Activated naive CD4-positive, alpha-beta T cell (primary cell): Measurements from ENCODE around the gene PAFAH2.
A peak's percentile ranks its signal among the peaks of the same experiment; 100 is the strongest.
"Not testable (repeated sequence)": the region's sequence is repeated elsewhere in the genome, so short reads cannot be mapped to it uniquely, and the experiment has no call there.

Source experiments
- DNase-seq, 4 experiments: peaks; one replicate each; lab custom pipeline; 2025; lab: John Stamatoyannopoulos, UW

Gene PAFAH2

DNA sequence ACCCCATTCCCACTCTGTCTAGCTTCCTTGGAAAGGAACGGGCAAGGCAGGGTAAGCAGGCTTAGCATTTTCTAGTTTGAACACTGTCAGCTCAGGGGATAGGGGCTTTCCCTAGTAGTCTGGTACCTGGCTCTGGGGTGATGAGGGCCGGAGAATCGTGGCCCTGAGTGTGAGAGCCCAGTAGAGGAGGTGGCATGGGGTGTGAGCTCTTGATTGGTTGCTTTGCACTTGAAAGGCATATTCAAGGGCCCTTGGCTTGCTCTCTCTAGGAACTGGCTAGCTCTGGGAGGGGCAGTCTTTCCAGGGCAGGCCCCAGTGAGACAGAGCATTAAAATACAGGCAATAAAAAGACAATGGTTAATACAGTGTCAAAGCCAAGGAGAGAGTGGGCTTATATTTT lies 13.0 kb upstream of the PAFAH2 start:
- DNase-seq, result no peak

DNA sequence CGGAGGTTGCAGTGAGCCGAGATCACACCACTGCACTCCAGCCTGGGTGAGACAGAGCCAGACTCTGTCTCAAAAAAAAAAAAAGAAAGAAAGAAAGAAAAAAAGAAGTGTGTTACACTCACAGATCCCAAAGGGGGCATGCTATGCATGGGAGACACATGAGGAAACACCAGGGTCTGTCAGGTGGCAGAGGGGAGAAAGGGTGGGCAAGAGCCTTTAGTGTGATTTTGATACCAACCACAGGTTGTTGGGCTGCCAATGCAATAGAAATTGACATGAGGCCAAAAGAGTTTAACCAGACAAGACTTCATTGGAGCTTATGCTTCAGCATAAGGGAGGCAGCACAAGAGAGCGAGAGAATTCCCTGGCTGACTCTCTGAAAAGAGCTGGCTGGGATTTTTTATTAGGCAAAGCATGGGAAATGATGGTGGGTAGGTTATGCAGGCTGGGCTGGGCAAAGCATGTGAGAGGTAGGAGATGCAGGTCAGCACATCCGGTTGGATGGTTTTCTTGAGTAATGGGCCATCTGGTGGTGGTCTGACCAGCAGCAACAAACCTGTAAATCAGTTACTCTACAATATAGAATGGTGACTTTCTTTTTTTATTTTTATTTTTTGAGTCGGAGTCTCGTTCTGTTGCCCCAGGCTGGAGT lies 12.1 kb upstream of the PAFAH2 start:
- DNase-seq, result no peak

DNA sequence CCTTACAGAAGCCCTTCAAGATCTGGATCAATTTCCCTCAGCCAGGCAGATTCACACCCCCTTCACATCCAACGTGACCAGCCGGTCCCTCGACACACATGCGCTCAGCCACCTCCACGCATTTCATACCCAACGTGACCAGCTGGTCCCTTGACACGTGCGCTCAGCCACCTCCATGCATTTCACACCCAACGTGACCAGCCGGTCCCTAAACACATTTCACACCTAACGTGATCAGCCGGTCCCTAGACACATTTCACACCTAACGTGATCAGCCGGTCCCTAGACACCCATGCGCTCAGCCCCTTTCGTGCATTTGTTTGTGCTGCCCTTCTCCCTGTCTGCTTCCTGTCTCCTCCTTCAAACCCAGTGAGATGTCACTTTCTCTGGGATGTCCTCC lies 8.8 kb upstream of the PAFAH2 start:
- no peak for DNase-seq

GRCh38 chr1:26005434-26006105 lies 7.7 kb upstream of the PAFAH2 start:
- DNase-seq, result no peak

GRCh38 chr1:26003756-26004155 lies 5.9 kb upstream of the PAFAH2 start:
- no peak for DNase-seq

DNA sequence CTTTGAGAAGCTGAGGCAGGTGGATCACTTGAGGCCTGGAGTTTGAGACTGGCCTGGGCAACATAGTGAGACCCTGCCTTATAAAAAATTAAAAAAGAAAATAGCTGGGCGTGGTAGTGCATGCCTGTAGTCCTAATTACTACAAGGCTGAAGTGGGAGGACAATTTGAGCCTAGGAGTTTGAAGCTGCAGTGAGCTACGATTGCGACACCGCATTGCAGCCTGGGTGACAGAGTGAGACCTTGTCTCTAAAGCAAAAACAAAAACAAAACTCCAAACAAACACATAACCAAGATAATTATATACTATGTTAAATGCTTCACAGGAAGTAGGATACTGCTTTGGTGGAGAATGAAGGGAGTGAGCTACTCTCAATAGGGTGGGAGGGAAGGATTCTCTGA lies 5.4 kb upstream of the PAFAH2 start:
- DNase-seq, result no peak

DNA sequence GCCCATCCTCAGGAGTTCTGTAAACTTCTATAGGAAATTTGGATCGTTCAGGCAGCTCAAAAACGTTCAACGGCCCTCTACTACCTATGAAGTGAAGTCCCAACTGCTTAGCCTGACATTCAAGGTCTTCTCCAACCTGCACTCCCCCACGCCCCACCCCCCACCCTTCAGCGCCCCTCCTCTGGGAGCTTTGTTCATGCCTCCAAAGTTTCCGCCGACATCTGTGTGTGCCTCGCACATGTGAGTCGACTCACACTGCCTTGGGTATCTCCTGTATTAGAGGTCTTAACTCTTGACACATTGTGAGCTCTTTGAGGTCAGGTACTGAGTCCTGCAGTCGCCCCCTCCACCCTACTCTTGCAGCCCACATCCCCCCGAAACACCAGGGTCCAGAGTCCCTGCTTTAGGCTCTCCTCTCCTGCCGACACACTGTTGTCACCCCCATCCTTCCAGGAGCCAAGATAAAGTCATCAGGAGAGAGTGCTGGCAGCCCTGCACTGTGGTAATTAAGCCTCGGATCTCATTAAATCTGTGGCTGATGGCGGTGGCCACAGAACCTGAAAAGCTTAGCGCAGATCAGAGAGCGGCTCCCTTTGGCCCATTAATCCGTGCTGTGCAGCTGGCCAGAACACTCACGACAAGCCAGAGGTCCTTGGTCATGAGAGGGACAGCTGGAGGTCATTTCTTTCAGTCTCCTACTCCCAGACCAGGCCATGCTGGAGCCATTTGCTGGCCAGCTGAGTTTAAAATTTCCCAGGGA lies 1.4 kb upstream of the PAFAH2 start:
- DNase-seq, result no peak

GRCh38 chr1:25996966-25997827 lies 666 bp downstream of the PAFAH2 start:
- DNase-seq, result no peak

DNA sequence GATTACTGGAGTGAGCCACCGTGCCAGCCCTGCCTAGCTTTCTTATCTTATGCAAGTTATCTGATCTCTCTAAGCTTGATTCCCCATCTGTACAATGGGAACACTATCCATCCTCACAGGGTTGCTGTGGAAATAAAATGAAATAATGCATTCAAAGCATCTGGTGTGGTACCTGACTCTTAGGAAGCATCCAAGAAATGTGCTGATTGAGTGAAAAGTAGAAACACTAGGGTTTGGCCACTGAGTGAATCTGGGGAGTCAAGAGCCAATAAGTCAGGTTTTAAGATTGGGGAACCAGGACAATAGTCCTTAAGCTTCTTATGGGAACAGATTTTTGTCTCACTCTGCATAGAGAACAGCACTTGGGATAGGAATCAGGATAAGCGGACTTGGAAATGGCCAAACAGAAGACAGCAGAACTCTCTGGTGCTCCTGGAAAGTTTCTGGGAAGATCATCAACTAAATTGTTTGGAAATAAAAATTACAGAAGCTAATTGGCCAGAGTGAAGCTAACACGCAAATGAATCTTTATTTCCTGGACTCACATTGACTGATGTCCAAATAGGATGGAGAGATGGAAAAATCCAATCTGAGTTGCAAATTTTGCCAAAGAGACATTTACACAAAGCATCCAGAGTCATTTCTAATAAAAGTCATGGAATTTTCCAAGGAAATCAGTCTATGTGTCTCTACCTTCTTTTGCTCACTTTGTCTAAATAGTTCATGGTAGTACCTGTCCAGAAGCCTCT lies 3.3 kb downstream of the PAFAH2 start:
- DNase-seq, result no peak

GRCh38 chr1:25993197-25993951 lies 4.5 kb downstream of the PAFAH2 start:
- DNase-seq, result no peak

DNA sequence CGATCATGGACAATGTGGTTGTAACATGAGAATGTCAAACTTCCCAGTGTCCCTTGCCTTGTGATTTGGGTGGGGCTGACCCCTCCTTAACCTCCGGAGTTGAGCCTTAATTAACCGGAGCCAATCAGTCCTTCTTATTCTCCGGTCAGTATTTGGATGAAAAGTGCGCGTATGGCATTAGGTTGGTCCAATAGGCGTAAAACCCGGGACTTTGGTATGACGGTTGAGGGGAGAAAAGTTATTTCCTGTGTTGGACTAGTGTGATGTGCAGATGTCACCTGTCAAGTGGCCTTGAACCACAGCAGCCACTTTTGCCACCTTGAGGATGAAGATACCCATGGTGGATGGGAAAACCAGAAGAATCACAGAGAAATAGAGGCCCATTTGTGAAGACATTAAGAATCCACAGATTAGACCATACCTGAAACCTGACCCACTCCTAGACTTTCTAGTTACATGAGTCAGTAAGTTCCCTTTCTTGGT lies 5.1 kb downstream of the PAFAH2 start:
- DNase-seq, result no peak

DNA sequence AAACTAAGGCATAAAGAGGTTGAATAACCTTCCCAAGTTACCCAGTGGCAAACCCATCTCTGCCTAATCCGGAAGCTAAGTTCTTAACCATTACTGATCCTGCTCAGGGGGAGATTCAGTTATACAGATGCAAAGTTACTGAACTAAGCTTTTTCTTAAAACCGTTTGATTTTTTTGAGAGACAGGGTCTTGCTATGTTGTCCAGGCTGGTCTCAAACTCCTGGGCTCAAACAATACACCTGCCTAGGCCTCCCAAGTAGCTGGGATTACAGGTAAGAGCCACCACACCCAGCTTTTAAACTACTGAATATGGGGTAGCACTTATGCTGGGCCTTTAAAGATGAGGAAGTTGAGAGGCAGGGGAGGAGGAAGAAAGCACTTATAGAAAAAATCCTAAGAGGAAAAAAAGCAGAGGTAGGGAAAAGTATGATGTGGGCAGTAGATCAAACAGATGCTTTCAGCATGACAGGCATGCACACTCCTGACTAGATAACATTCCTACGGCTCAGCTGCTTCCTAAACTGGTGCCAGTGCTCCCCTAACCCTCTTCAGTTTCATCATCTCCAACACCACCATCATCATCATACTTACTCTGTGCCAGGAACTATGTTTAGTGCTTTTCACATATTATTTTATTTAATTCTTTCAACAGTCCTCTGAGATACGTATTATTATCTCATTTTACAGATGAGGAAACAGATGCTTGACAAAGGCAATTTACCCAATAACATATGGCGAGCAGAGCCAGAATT lies 5.8 kb downstream of the PAFAH2 start:
- no peak for DNase-seq

DNA sequence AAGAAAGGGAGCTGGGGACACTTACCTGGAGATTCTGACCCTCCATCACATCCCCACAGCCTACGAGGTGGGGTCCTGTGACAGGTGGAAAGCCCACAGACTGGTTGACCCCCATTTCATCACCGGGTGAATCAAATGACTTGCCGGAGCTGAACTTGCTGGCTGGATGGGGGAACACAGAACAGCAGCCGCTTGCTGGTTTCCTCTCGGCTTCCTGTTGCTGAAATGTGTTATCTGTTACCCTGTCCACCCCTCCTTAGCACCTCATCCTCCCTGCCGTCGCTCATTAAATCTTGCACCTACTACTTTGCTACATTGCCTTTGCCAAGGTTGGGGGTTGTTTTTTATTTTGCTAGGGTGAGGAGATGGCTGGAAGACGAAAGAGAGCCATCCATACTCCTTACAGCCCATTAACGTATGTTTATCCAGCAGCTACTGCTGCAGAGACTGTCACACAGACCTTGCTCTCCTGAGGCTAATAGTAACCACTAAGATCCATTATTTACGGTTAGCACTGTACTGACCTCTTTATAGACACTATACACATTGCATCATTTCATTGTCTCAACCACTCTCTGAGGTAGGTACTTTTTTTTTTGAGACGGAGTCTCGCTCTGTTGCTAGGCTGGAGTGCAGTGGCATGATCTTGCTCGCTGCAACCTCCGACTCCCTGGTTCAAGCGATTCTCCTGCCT lies 7.0 kb downstream of the PAFAH2 start:
- DNase-seq, result peak in 3 of 4 experiments; percentile 9 to 35 (median 33)

DNA sequence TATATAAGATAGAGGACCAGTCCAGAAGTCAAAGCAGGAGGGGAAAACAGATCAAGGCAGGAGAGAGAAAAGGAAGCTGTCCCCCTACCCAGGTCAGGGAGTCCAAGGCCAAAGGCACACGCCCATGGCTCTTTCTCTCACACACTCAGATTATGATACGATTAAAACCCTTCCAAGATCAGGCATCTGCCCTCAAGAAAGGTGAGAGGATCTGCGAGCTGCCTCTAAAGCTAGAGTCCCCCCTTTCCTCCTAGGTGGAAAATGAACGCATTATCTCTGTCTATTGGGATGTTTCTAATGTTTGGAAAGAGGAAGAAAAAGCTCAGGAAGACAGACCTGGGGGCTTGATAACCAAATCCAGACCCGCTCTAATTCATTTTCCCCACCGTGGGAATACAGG lies 7.6 kb downstream of the PAFAH2 start:
- no peak for DNase-seq

GRCh38 chr1:25989440-25990234 lies 8.2 kb downstream of the PAFAH2 start:
- DNase-seq, result no peak

- no peak for DNase-seq
Measured at GRCh38 chr1:25987951-25988350, 9.9 kb downstream of the PAFAH2 start.

- not testable (repeated sequence) for DNase-seq
Measured at GRCh38 chr1:25986773-25987172, 11.1 kb downstream of the PAFAH2 start.

GRCh38 chr1:25985670-25986069 lies 12.2 kb downstream of the PAFAH2 start:
- no peak for DNase-seq
